Loucy (cell line): Measurements from ENCODE around the gene CPAMD8.

Experiments used
- H2AFZ ChIP-seq: fragments of 200-600 bp; sonication (generic); 2 replicates; pipeline ENCODE4 v1.6.0; 2016; ENCODE audit warnings: antibody characterized with exemption, mild to moderate bottlenecking, low read length, moderate library complexity
- H3F3A ChIP-seq: fragments of 200-600 bp; 2 replicates; pipeline ENCODE4 v1.6.0; 2016; ENCODE audit warnings: antibody characterized with exemption, low read depth, mild to moderate bottlenecking
- H3K27me3 ChIP-seq: fragments of 200-600 bp; sonication (generic); 2 replicates; pipeline ENCODE4 v1.6.1; 2014; ENCODE audit warnings: low read length, mild to moderate bottlenecking; ENCODE audit not compliant: insufficient read depth, poor library complexity, severe bottlenecking
- H3K36me3 ChIP-seq: fragments of 200-600 bp; sonication (generic); 2 replicates; pipeline ENCODE4 v1.6.1; 2016; ENCODE audit warnings: low read length; ENCODE audit not compliant: insufficient read depth
- H3K4me1 ChIP-seq: fragments of 200-600 bp; sonication (generic); 2 replicates; pipeline ENCODE4 v1.5.1; 2014; ENCODE audit warnings: low read length, mild to moderate bottlenecking; ENCODE audit not compliant: insufficient read depth, poor library complexity, severe bottlenecking
- H3K4me2 ChIP-seq: fragments of 200-600 bp; sonication (generic); 2 replicates; pipeline ENCODE4 v1.6.0; 2014; ENCODE audit warnings: antibody characterized with exemption, low read length, low read depth, mild to moderate bottlenecking; ENCODE audit not compliant: poor library complexity, severe bottlenecking
- H3K4me3 ChIP-seq: fragments of 200-600 bp; sonication (generic); 2 replicates; pipeline ENCODE4 v1.5.1; 2014; ENCODE audit warnings: low read length, mild to moderate bottlenecking, mixed read lengths; ENCODE audit not compliant: poor library complexity, severe bottlenecking
- H3K79me2 ChIP-seq: fragments of 200-600 bp; sonication (generic); 2 replicates; pipeline ENCODE4 v1.6.1; 2014; ENCODE audit warnings: low read length; ENCODE audit not compliant: insufficient read depth
- H3K9ac ChIP-seq: fragments of 200-600 bp; sonication (generic); 2 replicates; pipeline ENCODE4 v1.6.0; 2014; ENCODE audit warnings: mild to moderate bottlenecking, low read depth, low read length, moderate library complexity; ENCODE audit not compliant: poor library complexity, severe bottlenecking
- H3K9me2 ChIP-seq: fragments of 200-600 bp; sonication (generic); replicated peaks from 2 replicates; pipeline ENCODE4 v1.6.1; 2016; ENCODE audit warnings: low read depth, low read length, mixed read lengths
- H3K9me3 ChIP-seq: fragments of 200-600 bp; sonication (generic); 2 replicates; pipeline ENCODE4 v1.6.1; 2014; ENCODE audit warnings: mild to moderate bottlenecking, antibody characterized with exemption, low read length, low read depth; ENCODE audit not compliant: insufficient read depth
- H4K20me1 ChIP-seq: fragments of 200-600 bp; sonication (generic); 2 replicates; pipeline ENCODE4 v1.6.0; 2014; ENCODE audit warnings: antibody characterized with exemption, low read length, mild to moderate bottlenecking; ENCODE audit not compliant: insufficient read depth, poor library complexity, severe bottlenecking
- CTCF ChIP-seq: fragments of 200-600 bp; sonication (generic); conservative IDR thresholded peaks from 2 replicates; pipeline ENCODE4 v1.5.1; 2014; ENCODE audit warnings: mild to moderate bottlenecking, antibody characterized with exemption, low read length
- EZH2phosphoT487 ChIP-seq: fragments of 200-600 bp; IDR thresholded peaks from 2 replicates; pipeline ENCODE4 v1.6.1; 2018; ENCODE audit warnings: antibody characterized with exemption, mild to moderate bottlenecking, moderate library complexity, borderline replicate concordance

Gene CPAMD8

GRCh38 chr19:16860118-16860517 lies 166.5 kb downstream of the CPAMD8 start:
- Histone ChIP-seq H3F3A (no peaks in the 10 kb centered on the region), H3K27me3 (no peaks in the 10 kb centered on the region), H4K20me1 (no peaks in the 10 kb centered on the region), H3K4me2 (no peak overlapping the region), H3K4me1 (peaks cover 4% of the 10 kb centered on the region), H3K9me2 (no peaks in the 10 kb centered on the region), H2AFZ (no peak overlapping the region), H3K4me3 (no peak overlapping the region), H3K9ac (no peak overlapping the region), H3K36me3 (peaks cover 12% of the 10 kb centered on the region; the same call in 1 of the 2 replicates), H3K9me3 (no peaks in the 10 kb centered on the region), H3K79me2 (no peaks in the 10 kb centered on the region)
- no peak for TF ChIP-seq CTCF

GRCh38 chr19:16859626-16860025 lies 167.0 kb downstream of the CPAMD8 start:
- Histone ChIP-seq H3K4me2 (no peak overlapping the region), H3K9me2 (no peaks in the 10 kb centered on the region), H4K20me1 (no peaks in the 10 kb centered on the region), H3F3A (no peaks in the 10 kb centered on the region), H3K4me1 (peaks cover 4% of the 10 kb centered on the region), H3K4me3 (no peak overlapping the region), H3K79me2 (no peaks in the 10 kb centered on the region), H2AFZ (no peak overlapping the region), H3K27me3 (no peaks in the 10 kb centered on the region), H3K36me3 (peaks cover 16% of the 10 kb centered on the region; the same call in 1 of the 2 replicates), H3K9me3 (no peaks in the 10 kb centered on the region), H3K9ac (no peak overlapping the region)
- TF ChIP-seq EZH2phosphoT487 (no peak), CTCF (no peak)

GRCh38 chr19:16856091-16856490 lies 170.5 kb downstream of the CPAMD8 start:
- Histone ChIP-seq H3K36me3 (peaks cover 34% of the 10 kb centered on the region; the same call in 1 of the 2 replicates), H4K20me1 (no peaks in the 10 kb centered on the region), H3K4me1 (peaks cover 4% of the 10 kb centered on the region), H3K9ac (no peak overlapping the region), H3K79me2 (no peaks in the 10 kb centered on the region), H3K27me3 (no peaks in the 10 kb centered on the region), H3K4me2 (no peak overlapping the region), H3K9me3 (no peaks in the 10 kb centered on the region), H3F3A (no peaks in the 10 kb centered on the region), H3K4me3 (no peak overlapping the region), H3K9me2 (no peaks in the 10 kb centered on the region), H2AFZ (no peak overlapping the region)
- TF ChIP-seq CTCF: no peak
- TF ChIP-seq EZH2phosphoT487: no peak
